ENCODE measurements around the gene FBP2.

Gene FBP2

GRCh38 chr9:94622087-94622800 lies 28.6 kb upstream of the FBP2 start:
- H3K36me3 ChIP-seq (ENCODE audit: control insufficient read depth in 2 of 2, insufficient read depth in 1 of 2, low read length in 2 of 2): no peaks in the 10 kb centered on the region
- H3K4me1 ChIP-seq (ENCODE audit: control insufficient read depth, insufficient read depth, low read length): no peaks in the 10 kb centered on the region
- ChIA-PET CTCF (interaction anchor here (0.6 to 1.5 kb wide), 3 partner anchors 9 to 509 kb away, joined by 3 to 8 read pairs (median 3); no protein-coding TSS in a partner anchor), POLR2A (no interaction called here)
- H3K27ac ChIP-seq (ENCODE audit: extremely low read depth, low read depth, low read length): no peak overlapping the region
- TF ChIP-seq ZNF239 (tag by site-specific recombination; IDR thresholded peaks at IDR 0.05): no peak
- no peak for TF ChIP-seq ZEB2 (tag by site-specific recombination; IDR thresholded peaks at IDR 0.05)
- TF ChIP-seq PBX3 (CRISPR knock-in tag; IDR thresholded peaks at IDR 0.05): no peak
- TF ChIP-seq HOXA7 (CRISPR knock-in tag; IDR thresholded peaks at IDR 0.05; ENCODE audit: borderline replicate concordance): no peak
- TF ChIP-seq YY1 (tag by site-specific recombination; IDR thresholded peaks at IDR 0.05): no peak
- no peak for TF ChIP-seq ZNF791 (tag by site-specific recombination; IDR thresholded peaks at IDR 0.05)
- no peak for TF ChIP-seq WT1 (tag by site-specific recombination; IDR thresholded peaks at IDR 0.05)
- no peak overlapping the region for H3K4me3 ChIP-seq (ENCODE audit: low read depth, low read length)
- no peaks in the 10 kb centered on the region for H3K9me3 ChIP-seq (ENCODE audit: control insufficient read depth, insufficient read depth, low read depth, low read length)

GRCh38 chr9:94619026-94619425 lies 25.4 kb upstream of the FBP2 start:
- Histone ChIP-seq H3K4me1 (ENCODE audit: control insufficient read depth, insufficient read depth, low read length) (no peaks in the 10 kb centered on the region), H3K9me3 (ENCODE audit: control insufficient read depth, insufficient read depth, low read depth, low read length) (no peaks in the 10 kb centered on the region), H3K36me3 (ENCODE audit: control insufficient read depth in 2 of 2, insufficient read depth in 1 of 2, low read length in 2 of 2) (no peaks in the 10 kb centered on the region), H3K4me3 (ENCODE audit: low read depth, low read length) (no peak overlapping the region), H3K27ac (ENCODE audit: extremely low read depth, low read depth, low read length) (no peak overlapping the region)
- CTCF ChIA-PET: interaction anchor here (1.1 kb wide), 1 partner anchor 15 kb away, joined by 3 read pairs; no protein-coding TSS in a partner anchor
- TF ChIP-seq ZNF654 (tag by site-specific recombination; IDR thresholded peaks at IDR 0.05; ENCODE audit: low read depth): no peak
- no peak for TF ChIP-seq ZBTB7A (tag by site-specific recombination; IDR thresholded peaks at IDR 0.05; ENCODE audit: low read depth)
- no peak for TF ChIP-seq GFI1B (tag by site-specific recombination; IDR thresholded peaks at IDR 0.05)
- TF ChIP-seq ZNF585B (tag by site-specific recombination; IDR thresholded peaks at IDR 0.05): no peak
- no peak for TF ChIP-seq KLF17 (tag by site-specific recombination; IDR thresholded peaks at IDR 0.05)
- no peak for TF ChIP-seq SP7 (tag by site-specific recombination; IDR thresholded peaks at IDR 0.05)
- no peak for TF ChIP-seq ZNF629 (tag by site-specific recombination; IDR thresholded peaks at IDR 0.05)
- TF ChIP-seq ZNF184 (tag by site-specific recombination; IDR thresholded peaks at IDR 0.05): no peak
- TF ChIP-seq ZNF404 (tag by site-specific recombination; IDR thresholded peaks at IDR 0.05): no peak
- POLR2A ChIA-PET: no interaction called here

GRCh38 chr9:94613003-94613402 lies 19.4 kb upstream of the FBP2 start:
- CTCF ChIA-PET: interaction anchor here (0.5 kb wide), 1 partner anchor 553 kb away, joined by 3 read pairs; no protein-coding TSS in a partner anchor
- no peak overlapping the region for H3K27ac ChIP-seq (ENCODE audit: extremely low read depth, low read depth, low read length)
- H3K4me3 ChIP-seq (ENCODE audit: low read depth, low read length): no peak overlapping the region
- H3K9me3 ChIP-seq (ENCODE audit: control insufficient read depth, insufficient read depth, low read depth, low read length): no peaks in the 10 kb centered on the region
- POLR2A ChIA-PET: no interaction called here
- TF ChIP-seq ZNF366 (tag by site-specific recombination; conservative IDR thresholded peaks at IDR 0.05): no peak
- no peak for TF ChIP-seq ATF2 (tag by site-specific recombination; IDR thresholded peaks at IDR 0.05; ENCODE audit: low read depth)
- no peaks in the 10 kb centered on the region for H3K4me1 ChIP-seq (ENCODE audit: control insufficient read depth, insufficient read depth, low read length)
- no peaks in the 10 kb centered on the region for H3K36me3 ChIP-seq (ENCODE audit: control insufficient read depth in 2 of 2, insufficient read depth in 1 of 2, low read length in 2 of 2)
